Sciatic nerve (tissue), 2 donors: Measurements from ENCODE around the gene NF1. TPM values are rescaled to one million over a fixed set of nuclear protein-coding genes. Genes with fewer than 3 reads are reported as not detected.
A peak's percentile ranks its signal among the peaks of the same experiment; 100 is the strongest.
"Not testable (repeated sequence)": the region's sequence is repeated elsewhere in the genome, so short reads cannot be mapped to it uniquely, and the experiment has no call there.

Experiments
- ATAC-seq: fragments of 200-7000 bp; cut with Tn5 transposase; one replicate; pipeline ENCODE4 v1.9.1; 2020; ENCODE audit warnings: mild to moderate bottlenecking, moderate library complexity
- DNase-seq: peaks from one replicate; pipeline ENCODE4 v3.0.0-alpha.2; 2020; ENCODE audit warnings: low spot score
- intact Hi-C: fragments of 100-400 bp; cut with DNase I; formaldehyde crosslinking; loops from one replicate; pipeline ENCODE4 v1.14.2; 2022
- total RNA-seq: library from RNA; stranded (reverse); fragmentation: NEBNext Ultra II Directional; extraction: Animal tissue kit (Norgen Biotek cat#: 25700); gene quantifications from one replicate; pipeline ENCODE4 v1.2.1, GENCODE V29; 2021
- donor health status: DM: no; HTN: no; CAD: no.
- donor health status: DM: no; HTN: no; CAD: no.

The NF1 gene
- total RNA-seq, 1 donor from 2014 or later: 106 TPM

DNA sequence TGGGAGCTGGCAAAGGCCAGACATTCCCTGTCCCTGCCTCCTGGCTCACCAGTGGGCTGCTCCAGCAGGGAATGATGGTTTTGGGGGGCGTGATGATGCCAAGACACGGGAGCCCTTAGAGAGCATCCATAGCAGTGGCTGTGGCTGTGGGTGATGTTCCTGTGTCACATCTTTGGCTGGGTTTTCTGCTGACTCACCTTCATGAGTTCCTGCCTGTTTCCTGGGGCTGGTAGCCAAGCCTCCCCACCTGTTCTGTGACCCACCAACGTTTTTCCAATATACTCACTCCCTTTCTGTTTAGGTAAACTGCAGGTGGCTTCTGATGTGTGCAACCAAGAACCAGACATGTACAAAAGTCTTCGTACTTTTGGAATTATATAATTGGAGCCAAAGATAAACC is 16.5 kb upstream of the NF1 start:
- intact Hi-C loops: no loop called here
- DNase-seq (no peak), ATAC-seq (no peak)

DNA sequence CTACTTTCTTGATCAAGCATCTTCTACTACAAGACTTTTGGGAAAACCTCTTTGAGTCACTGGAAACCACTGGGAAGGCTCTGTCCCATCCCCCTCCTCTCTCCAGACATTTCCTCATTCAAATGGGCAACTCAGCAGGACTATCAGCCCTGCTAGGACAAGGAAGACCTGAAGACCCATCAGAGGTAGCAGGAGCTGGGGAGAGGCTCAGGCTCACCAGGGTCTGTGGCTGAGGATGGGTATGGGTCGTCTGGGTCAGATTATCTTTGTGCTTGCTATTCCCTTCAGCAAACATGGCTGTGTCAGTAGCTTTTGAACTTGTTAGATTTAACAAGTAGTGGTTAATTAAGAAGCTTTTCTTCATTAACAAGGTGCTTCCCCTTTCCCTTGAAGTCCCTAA is 15.0 kb upstream of the NF1 start:
- intact Hi-C loops: no loop called here
- ATAC-seq (no peak), DNase-seq (no peak)

DNA sequence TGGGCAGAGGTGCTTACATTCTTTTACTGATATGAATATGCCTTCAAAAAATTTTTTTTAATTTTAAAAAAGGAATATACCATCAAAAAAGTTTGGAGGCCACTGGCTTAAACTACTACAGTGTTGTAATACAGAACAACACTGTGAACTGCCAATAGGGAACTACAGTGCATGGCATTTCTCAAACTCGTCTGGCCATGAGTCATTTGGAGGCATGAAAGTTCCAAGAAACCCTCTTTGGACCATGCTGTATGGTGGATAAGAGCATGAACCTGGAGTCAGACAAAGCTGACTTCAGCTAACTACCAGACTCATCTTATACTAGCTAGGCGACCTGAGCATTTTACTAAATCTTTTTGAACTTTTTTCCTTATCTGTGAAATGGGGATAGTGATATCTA is 9.2 kb upstream of the NF1 start:
- no peak for ATAC-seq
- DNase-seq: no peak

DNA sequence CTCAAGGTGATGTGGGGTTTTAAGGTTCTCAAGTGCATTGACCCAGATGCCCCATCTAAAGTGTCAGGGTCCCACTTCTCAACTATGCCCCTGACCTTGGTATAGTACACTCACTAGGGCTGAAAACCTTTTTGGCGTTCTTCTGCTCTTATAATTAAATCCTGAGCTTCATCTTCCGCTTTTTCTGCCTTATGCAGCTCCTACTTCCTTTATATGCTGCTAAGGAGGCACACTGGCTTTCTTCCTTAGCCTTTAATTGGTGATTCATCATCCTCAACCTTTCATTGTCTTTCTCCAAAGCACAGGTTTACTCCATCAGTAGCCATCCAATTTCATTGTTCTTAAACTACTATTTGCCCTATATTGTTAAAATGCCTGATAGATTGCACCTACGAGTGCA is 5.3 kb upstream of the NF1 start:
- intact Hi-C loops: no loop called here
- no peak for ATAC-seq
- no peak for DNase-seq

More for the DNA sequence above, 9.2 kb upstream of the NF1 start:
- intact Hi-C loops: no loop called here

DNA sequence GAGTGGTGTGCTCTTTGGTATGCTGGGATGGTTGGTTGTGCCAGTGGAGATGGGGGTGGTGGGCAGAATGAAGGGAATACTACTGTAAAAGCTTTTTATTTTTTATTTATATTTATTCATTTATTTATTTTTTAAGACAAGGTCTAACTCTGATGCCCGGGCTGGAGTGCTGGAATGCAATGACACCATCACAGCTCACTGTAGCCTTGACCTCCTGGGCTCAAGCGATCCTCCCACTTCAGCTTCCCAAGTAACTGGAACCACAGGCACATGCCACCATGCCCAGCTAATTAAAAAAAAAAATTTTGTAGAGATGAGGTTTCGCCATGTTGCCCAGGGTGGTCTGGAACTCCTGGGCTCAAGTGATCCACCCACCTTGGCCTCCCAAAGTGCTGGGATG is 4.1 kb upstream of the NF1 start:
- intact Hi-C loops: not testable (repeated sequence)

DNA sequence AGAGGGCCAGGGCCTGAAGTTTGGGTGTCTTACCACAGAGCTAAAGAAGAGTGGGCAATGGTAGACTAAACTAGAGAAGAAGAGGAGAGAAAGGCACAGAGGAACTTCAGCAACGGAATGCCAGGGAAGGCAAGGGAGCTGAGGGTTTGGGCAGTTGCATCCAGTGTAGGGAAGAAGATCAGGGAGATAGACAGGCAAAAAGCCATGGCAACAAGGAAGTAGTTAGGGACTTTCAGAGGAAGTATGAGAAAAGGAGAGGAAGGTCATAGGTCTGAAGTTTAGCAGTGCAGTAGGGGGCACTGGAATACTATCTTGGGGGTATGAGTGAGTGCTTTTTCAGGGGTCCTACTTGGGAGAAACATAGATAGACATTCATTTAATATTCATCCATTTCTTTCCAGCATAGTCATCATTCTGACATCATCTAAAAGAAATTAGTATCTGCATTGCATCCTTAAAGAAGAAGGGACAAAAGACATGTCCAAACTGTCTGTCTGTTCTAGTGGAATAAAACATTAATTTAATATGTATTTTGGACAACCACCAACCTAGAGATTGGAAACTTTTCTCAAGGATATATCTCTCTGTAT is 2.2 kb upstream of the NF1 start:
- DNase-seq (no peak), ATAC-seq (no peak)
- intact Hi-C loops: no loop called here

More for the DNA sequence above, 4.1 kb upstream of the NF1 start:
- not testable (repeated sequence) for ATAC-seq, DNase-seq

DNA sequence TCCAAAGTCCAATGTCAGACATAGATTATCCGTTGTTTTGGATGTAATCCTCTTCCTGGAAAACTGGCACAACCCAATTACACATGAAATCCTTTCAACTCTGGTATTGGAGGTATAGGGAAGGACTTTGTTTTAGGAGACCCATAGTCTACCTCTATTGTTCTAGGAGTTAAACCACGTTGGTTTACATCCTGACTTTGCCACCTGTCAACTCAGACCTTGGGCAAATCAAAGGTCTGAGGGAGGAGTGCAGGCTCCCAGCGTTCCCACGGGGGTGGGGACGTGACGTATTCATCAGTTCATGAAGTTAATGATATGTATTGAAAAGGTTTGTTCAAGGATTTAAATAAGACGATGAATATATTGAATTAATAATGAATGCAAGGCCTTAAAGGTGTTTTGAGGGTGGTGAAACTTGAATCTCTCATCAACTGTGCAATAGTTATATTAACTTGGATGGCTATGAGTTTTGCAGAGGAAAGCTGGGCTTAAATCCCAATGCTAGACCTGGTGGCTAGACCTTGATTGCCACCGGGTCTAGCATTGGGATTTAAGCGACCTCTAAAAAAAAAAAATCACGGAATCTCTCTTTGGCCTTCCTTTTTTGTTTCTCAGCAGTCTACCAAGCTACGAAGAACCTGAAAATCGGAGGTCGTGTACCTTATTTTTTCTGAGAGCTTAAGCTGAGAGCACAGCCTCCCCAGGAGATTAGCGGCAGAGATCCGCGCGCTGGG is 744 bp upstream of the NF1 start:
- intact Hi-C loops: no loop called here
- ATAC-seq: no peak
- no peak for DNase-seq

DNA sequence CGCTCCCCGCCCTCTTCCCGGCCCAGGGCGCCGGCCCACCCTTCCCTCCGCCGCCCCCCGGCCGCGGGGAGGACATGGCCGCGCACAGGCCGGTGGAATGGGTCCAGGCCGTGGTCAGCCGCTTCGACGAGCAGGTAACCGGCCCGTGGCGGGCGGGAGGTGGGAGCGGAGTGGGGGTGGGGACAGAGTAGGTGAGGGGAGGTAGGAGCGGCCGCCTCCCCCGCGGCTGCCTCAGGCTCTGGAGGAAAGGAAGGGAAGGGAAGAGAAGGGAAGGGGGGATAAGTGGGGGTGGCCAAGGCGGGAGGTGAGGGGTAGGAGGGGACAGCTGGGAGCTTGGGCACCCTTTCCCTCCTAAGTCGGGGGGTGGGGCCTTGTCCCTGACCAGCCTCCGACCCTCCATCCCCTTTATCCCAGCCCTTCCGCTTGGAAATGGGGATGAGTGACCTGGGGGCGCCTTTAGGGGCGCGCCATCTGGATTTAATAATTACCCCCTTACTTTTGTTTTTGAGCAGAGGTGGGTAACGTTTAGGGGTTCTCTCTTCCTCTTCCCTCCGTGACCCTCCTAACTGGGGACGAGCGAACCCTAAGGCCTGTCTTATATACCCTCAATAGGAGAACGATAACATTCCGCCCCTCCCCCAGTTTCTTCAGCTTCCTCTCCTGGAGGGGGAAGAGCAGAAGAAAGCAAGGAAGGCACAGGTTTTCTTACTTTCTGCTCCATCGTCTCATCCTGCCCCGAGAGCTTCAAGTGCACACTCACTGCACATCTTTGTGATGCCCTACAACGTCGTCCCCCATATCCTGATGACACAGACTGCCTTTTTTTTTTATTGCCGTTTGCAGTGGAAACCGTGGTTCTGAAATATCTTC is 694 bp downstream of the NF1 start:
- intact Hi-C loops: no loop called here
- DNase-seq (peak; percentile 79), ATAC-seq (peak; percentile 59)

DNA sequence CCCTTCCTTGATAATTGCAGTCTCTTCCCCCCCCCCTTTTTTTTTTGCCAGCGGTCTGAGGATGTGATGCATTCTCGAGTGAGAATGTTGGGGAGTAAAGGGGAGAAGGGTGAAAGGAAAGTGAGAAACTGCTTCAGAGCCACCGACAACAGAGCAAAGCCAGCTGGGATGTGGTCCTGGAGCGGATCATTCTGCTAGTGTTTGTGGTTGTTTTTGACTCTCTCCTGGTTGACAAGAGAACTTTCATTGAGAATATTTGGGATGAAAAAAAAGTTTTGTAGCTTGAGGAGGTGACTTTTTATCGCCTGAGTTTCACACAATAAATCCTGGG is 1.3 kb downstream of the NF1 start:
- no peak for ATAC-seq
- intact Hi-C loops: no loop called here
- DNase-seq: no peak

DNA sequence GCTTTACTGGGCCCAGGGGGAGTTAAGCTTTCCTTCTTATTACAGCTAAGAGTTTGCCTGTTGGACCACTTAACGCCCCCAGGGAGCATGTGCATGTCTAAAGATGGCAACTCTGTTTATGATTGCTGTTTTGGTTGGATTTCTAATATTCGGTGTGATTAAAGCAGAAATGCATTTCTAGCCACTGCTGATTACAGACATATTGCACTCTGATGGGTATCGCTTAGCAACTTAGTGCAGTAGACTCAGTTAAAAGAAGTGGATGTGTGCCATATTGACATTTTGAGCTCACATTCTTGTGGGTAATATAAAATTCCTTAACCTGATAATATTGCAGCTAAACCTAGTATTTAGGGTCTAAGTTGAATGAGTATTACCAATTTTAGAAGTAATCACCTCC is 4.2 kb downstream of the NF1 start:
- intact Hi-C loops: no loop called here
- ATAC-seq (no peak), DNase-seq (no peak)

DNA sequence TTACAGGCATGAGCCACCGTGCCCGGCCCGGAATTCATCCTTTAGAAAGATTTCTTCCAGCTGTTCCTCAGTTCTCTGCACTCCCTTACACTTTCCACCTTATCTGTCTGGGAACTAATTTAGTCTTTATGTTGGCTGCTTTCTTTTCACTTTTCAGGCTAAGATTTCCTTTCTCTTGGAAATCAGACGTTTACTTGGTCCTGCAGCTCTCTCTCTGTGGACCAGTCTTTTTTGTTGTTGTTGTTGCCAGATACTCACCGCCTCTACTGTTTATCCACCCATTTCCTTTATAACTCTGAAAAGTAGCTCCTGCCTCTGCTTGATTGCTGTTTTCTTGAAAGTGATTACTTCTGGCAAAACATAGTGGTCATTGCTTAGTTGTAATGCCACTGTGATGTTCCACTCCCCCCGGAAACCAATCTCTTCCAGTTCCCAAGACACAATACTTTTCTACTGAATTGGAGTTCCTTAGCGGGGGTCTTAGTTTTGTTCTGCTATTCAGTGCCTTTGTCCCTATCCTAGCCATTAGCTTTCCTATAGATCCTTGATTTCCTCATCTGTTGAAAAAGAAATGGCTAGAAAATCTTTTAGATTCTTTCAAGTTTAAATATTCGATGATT is 6.2 kb downstream of the NF1 start:
- ATAC-seq: no peak
- intact Hi-C loops: no loop called here
- DNase-seq: no peak

DNA sequence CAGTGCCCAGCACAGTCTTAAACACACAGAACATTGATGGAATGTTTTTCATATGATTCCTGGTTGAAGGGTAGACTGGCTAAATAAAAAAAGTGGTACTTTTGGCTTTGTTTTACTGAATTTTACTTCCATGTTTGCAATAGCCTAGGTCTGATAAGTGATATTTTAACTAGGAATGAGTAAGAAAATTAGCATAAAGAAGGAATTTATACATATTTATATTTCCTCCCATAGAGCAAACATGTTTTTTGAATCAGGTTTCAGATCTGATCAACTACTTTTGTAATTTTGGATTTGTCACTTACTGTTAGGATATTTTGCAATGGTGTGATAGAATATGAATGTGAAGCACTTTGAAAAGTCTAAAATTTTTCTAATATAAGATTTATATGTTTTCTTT is 7.2 kb downstream of the NF1 start:
- ATAC-seq: no peak
- intact Hi-C loops: no loop called here

DNA sequence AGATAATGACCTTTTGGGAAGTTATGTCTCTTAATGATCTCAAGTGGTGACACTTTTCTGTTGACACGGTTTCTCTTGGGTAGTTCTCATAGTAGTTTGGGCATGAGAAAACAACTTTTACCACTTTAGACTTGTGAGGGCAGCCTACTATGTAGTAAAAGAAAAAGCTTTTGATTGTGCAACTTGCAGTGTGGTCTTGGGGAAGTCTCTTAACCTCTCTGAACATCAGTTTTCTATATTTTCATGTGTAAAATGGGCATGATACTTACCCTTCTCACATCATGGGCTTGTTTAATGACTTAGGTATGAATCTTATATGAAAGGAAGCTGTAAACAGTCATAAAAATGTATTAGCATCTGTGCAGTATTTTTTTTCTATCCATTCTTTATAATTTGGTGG is 11.2 kb downstream of the NF1 start:
- intact Hi-C loops: no loop called here
- DNase-seq (no peak), ATAC-seq (no peak)

More for the DNA sequence above, 7.2 kb downstream of the NF1 start:
- no peak for DNase-seq

DNA sequence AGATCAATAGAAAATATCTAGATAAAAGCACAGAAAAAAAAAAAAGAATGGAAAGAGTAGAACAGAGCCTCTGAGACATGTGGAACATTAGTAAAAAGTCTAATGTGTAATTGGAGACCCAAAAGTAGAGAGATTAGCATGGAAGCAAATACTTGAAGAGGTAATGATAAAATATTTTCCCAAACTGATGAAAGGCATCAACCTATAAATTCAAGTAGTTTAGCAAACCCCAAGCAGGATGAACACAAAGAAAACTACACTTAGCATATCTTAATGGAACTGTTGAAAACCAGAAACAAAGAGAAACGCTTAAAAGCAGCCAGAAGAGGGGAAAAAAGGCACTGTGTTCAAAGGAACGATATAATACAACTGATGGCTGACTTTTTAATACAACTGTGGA is 16.4 kb downstream of the NF1 start:
- intact Hi-C loops: no loop called here
- ATAC-seq (no peak), DNase-seq (no peak)

DNA sequence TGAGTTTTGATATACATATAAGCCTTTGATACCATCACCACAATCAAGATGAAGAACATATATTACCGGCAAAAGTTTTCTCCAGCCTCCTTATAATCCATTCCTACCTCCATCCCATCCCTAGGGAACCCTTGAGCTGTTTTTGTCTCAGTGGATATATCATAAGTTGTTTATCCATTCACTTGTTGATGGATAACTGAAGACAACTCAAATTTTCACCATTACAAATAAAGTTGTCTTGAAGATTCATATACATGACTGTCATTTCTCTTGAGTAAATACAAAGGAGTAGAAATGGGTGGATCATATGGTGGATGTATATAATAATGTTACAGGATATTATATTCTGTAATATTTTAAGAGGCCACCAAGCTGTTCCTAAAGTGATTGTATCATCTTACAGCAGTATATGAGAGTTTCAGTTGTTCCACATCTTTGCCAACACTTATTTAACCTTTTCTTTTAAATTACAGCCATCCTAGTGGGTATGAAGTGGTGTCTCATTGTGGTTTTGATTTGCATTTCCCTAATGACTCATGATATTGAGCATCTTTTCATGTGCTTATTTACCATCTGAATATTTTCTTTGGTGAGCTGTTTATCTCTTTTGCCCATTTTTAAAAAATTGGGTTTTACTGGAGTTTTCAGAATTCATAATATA is 17.4 kb downstream of the NF1 start:
- DNase-seq: no peak
- ATAC-seq: no peak
- intact Hi-C loops: no loop called here

DNA sequence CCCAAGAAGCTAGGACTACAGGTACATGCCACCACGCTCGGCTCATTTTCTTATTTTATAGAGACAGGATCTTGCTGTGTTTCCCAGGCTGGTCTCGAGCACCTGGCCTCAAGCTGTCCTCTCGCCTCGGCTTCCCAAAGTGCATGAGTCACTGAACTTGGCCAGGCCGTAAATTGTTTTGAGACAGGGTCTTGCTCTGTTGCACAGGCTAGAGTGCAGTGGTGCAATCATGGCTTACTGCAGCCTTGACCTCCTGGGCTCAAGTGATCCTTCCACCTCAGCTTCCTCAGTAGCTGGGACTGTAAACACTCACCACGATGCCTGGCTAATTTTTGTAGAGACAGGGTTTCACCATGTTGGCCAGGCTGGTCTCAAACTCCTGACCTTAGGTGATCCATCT is 18.6 kb downstream of the NF1 start:
- ATAC-seq, intact Hi-C loops, DNase-seq: not testable (repeated sequence)

DNA sequence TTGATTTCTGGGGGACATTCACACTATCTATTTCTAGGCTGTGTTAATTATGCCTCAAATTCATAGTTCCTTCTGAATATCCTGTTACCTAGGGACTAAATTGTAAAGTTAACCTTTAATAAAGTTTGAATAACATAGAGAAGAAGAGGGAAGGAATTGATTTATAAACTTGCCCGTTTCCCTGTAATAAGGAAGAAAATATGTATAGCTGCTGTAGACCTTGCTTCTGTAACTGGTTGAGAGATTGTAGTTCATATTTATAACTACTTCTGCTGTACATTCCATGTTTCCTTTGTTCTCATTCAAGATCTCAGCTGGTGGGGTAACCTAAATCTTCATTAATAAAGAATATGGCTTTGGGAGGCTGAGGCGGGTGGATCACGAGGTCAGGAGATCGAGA is 19.2 kb downstream of the NF1 start:
- intact Hi-C loops: no loop called here
- DNase-seq: no peak
- no peak for ATAC-seq

DNA sequence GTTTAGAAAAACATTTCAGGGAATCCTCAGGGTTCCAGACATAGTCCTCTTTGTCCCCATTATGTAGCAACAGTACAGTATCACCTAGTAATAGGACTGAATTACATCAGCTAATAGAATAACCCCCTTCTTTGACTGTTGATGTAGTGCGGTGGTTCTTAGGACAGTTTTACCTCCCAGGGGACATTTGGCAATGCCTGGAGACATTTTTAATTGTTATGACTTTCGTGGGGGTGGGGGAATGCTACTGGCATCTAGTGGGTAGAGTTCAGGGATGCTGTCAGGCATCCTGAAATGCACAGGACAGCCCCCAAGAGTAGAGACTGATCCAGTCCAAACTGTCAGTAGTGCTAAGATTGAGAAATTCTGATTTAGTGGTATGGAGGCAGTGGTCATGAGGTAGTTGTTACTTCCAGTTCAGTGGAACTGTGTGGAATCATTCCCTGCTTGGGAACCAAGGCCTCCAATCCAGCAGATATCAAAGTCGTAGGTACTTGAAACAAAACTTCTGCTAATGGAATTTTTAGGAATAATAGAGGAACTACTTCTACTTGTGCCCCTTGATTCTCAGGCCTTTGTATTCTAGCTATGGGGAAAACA is 20.3 kb downstream of the NF1 start:
- DNase-seq (no peak), ATAC-seq (no peak)
- intact Hi-C loops: no loop called here

DNA sequence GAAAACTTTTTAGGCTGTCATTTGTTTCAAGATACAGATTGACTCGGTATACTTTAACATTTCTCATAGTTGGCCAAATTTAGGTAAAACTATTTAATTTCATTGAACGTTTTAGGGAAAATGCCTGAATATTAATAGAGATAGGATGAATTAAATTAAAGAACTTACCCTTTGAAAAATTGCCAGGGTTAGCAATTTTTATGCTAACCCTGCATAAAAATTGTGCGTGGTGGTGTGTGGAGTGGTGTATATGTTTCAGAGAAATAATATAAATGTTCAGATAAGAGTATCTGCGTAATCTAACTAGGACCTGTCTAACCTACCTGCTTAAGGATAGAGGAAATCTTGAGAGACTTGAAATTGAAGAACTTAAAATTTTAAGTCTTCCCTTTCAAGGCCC is 21.4 kb downstream of the NF1 start:
- no peak for ATAC-seq
- DNase-seq: no peak
- intact Hi-C loops: no loop called here
